OCI-LY7 (cell line): ENCODE measurements around the gene PSPH.

Source experiments
- CTCF ChIP-seq: fragments of 200-600 bp; sonication (generic); conservative IDR thresholded peaks from 2 replicates; pipeline ENCODE4 v1.5.1; 2014; ENCODE audit warnings: mild to moderate bottlenecking, antibody characterized with exemption, low read length, moderate library complexity, mixed read lengths
- EZH2phosphoT487 ChIP-seq: fragments of 200-600 bp; sonication (generic); IDR thresholded peaks from 2 replicates; pipeline ENCODE4 v1.6.1; 2018; ENCODE audit warnings: low read depth, borderline replicate concordance, mild to moderate bottlenecking, mixed run types, antibody characterized with exemption, low read length, moderate library complexity, mixed read lengths

GRCh38 chr7:56030340-56030739 lies 20.9 kb downstream of the PSPH start:
- TF ChIP-seq CTCF (no peak), EZH2phosphoT487 (no peak)
